ENCODE results near the gene YPEL5. TPM values are rescaled to one million over a fixed set of nuclear protein-coding genes. Genes with fewer than 3 reads are reported as not detected.

The YPEL5 gene
- total RNA-seq (2021; ENCODE audit: unreplicated experiment) (66.4 TPM), Bru-seq, nascent RNA (percentile 93 among the genes with signal in this experiment), BruChase-seq, experiment 1, labeled RNA remaining after a 2-hour chase (percentile 93 among the genes with signal in this experiment), BruChase-seq, experiment 2, labeled RNA remaining after a 6-hour chase (percentile 96 among the genes with signal in this experiment)
- 63.8 TPM for polyA plus RNA-seq (2012; ENCODE audit: insufficient read length)
- long read RNA-seq, transcript YPEL5-202 (4 exons, 2,499 nt): minor isoform, 12 of 118 reads
- long read RNA-seq, transcript YPEL5-201 (3 exons, 2,182 nt): major isoform, 97 of 118 reads
- long read RNA-seq, partial matches to known transcripts: 1 of 118 reads
- long read RNA-seq, other reads (novel, unspliced or antisense): 4 of 118 reads

GRCh38 chr2:30146337-30147195, at the start of gene YPEL5:
Gene YPEL5 (plus strand): TSS chr2:30147007. CDS start chr2:30156652, 9,645 bp downstream.
- TF ChIP-seq, protein P1, sequence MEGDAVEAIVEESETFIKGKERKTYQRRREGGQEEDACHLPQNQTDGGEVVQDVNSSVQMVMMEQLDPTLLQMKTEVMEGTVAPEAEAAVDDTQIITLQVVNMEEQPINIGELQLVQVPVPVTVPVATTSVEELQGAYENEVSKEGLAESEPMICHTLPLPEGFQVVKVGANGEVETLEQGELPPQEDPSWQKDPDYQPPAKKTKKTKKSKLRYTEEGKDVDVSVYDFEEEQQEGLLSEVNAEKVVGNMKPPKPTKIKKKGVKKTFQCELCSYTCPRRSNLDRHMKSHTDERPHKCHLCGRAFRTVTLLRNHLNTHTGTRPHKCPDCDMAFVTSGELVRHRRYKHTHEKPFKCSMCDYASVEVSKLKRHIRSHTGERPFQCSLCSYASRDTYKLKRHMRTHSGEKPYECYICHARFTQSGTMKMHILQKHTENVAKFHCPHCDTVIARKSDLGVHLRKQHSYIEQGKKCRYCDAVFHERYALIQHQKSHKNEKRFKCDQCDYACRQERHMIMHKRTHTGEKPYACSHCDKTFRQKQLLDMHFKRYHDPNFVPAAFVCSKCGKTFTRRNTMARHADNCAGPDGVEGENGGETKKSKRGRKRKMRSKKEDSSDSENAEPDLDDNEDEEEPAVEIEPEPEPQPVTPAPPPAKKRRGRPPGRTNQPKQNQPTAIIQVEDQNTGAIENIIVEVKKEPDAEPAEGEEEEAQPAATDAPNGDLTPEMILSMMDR (IDR thresholded peaks at IDR 0.05): no peak
- TF ChIP-seq POLR2AphosphoS5 (IDR thresholded peaks at IDR 0.05; ENCODE audit: low read depth, low read length): peak; percentile 65
- TF ChIP-seq SIN3A (IDR thresholded peaks at IDR 0.05; ENCODE audit: borderline replicate concordance, insufficient read depth, low read depth, low read length): peak; percentile 75
- no peak for TF ChIP-seq REST (IDR thresholded peaks at IDR 0.05; ENCODE audit: insufficient read depth in 1 of 2, low read depth in 2 of 2, low read length in 1 of 2)
- 0 out of 2 replicates have a peak, but pooled peaks have one; percentile 29 for TF ChIP-seq TCF7L2 (IDR thresholded peaks at IDR 0.05; ENCODE audit: low read depth, low read length)
- DNase-seq (ENCODE audit: low read depth, low spot score): peak; percentile 95
- in situ Hi-C loops (cut with HindIII; ENCODE audit: low pct_unique_long_range_greater_than_20kb, low sequenced_read_pairs) (no loop called here), intact Hi-C loops (cut with micrococcal nuclease; ENCODE audit: unreplicated experiment) (no loop called here)
- peak within 1 kb of the TSS; percentile 75 to 83 for H3K4me3 ChIP-seq (ENCODE audit: low read depth in 2 of 2, low read length in 2 of 2)
- peaks cover 28% of the 10 kb centered on the region for H3K4me1 ChIP-seq (ENCODE audit: control insufficient read depth, insufficient read depth, low read length)
- H3K27ac ChIP-seq (ENCODE audit: low read length): peak within 1 kb of the TSS; percentile 78
- no TSS peak for BruUV-seq (replicated peaks)
- H3K9me3 ChIP-seq (ENCODE audit: control insufficient read depth, insufficient read depth, low read depth, low read length): no peaks in the 10 kb centered on the region
- H3K36me3 ChIP-seq (ENCODE audit: control insufficient read depth, insufficient read depth, low read length): peaks cover 9% of the 10 kb centered on the region
- peak; percentile 98 for ATAC-seq
- no peaks in the 10 kb centered on the region; the same call in 1 of the 2 replicates for H3K27me3 ChIP-seq (ENCODE audit: control insufficient read depth, insufficient read depth, low read length)
- CTCF ChIA-PET: interaction anchor here (0.7 to 1.5 kb wide), 3 partner anchors 18 to 906 kb away, joined by 5 to 18 read pairs (median 5); no protein-coding TSS in a partner anchor
- POLR2A ChIA-PET: interaction anchor here (1.2 kb wide), 1 partner anchor 18 kb away, joined by 7 read pairs; no protein-coding TSS in a partner anchor

- ATAC-seq: no peak
- in situ Hi-C loops (cut with HindIII; ENCODE audit: low pct_unique_long_range_greater_than_20kb, low sequenced_read_pairs): no loop called here
- H3K27ac ChIP-seq (ENCODE audit: low read length): no peak overlapping the region
- BruUV-seq (replicated peaks): no TSS peak
- H3K36me3 ChIP-seq (ENCODE audit: control insufficient read depth, insufficient read depth, low read length): no peaks in the 10 kb centered on the region
- no peaks in the 10 kb centered on the region for H3K4me1 ChIP-seq (ENCODE audit: control insufficient read depth, insufficient read depth, low read length)
- CTCF ChIA-PET: no interaction called here
- intact Hi-C loops (cut with micrococcal nuclease; ENCODE audit: unreplicated experiment): no loop called here
- no peak for TF ChIP-seq POLR2AphosphoS5 (IDR thresholded peaks at IDR 0.05; ENCODE audit: low read depth, low read length)
- no peak for TF ChIP-seq SIN3A (IDR thresholded peaks at IDR 0.05; ENCODE audit: borderline replicate concordance, insufficient read depth, low read depth, low read length)
- TF ChIP-seq, protein P1 (IDR thresholded peaks at IDR 0.05): no peak
- no peak for TF ChIP-seq REST (IDR thresholded peaks at IDR 0.05; ENCODE audit: insufficient read depth in 1 of 2, low read depth in 2 of 2, low read length in 1 of 2)
- no peak for TF ChIP-seq TCF7L2 (IDR thresholded peaks at IDR 0.05; ENCODE audit: low read depth, low read length)
- H3K27me3 ChIP-seq (ENCODE audit: control insufficient read depth, insufficient read depth, low read length): peaks cover 16% of the 10 kb centered on the region
- no peak for DNase-seq (ENCODE audit: low read depth, low spot score)
- no peaks in the 10 kb centered on the region for H3K9me3 ChIP-seq (ENCODE audit: control insufficient read depth, insufficient read depth, low read depth, low read length)
- H3K4me3 ChIP-seq (ENCODE audit: low read depth in 2 of 2, low read length in 2 of 2): no peak overlapping the region
- POLR2A ChIA-PET: no interaction called here
Measured at GRCh38 chr2:30098266-30099005, 48.4 kb upstream of the YPEL5 start.

All from Panc1 (cell line).